Peyer's patch (tissue), 4 donors: ENCODE results near the gene NCR3LG1.

Experiments
- CTCF ChIP-seq, 6 experiments: fragments of 450-650 bp in 4 of 6; fragments of 200-600 bp in 2 of 6; sonication (generic) in 1 of 6; IDR thresholded peaks; one replicate each; pipeline ENCODE4 v1.5.1; 2017 to 2019; ENCODE audit warnings: antibody characterized with exemption in 6 of 6, mild to moderate bottlenecking in 3 of 6, moderate library complexity in 1 of 6
- POLR2A ChIP-seq, 2 donors: fragments of 450-650 bp; IDR thresholded peaks; one replicate each; pipeline ENCODE4 v1.5.1; 2017; ENCODE audit warnings: antibody characterized with exemption in 2 of 2, mild to moderate bottlenecking in 2 of 2, moderate library complexity in 2 of 2

- TF ChIP-seq CTCF (IDR thresholded peaks at IDR 0.05) = no peak
- TF ChIP-seq POLR2A (IDR thresholded peaks at IDR 0.05) = no peak
Measured at GRCh38 chr11:17333799-17334586, 17.6 kb upstream of the NCR3LG1 start.
